GM12801 (cell line): ENCODE results near the gene TMEM63C.

Experiments used
- CTCF ChIP-seq: IDR thresholded peaks from one replicate; pipeline ENCODE4 v1.5.1; 2011; ENCODE audit warnings: control low read depth; ENCODE audit not compliant: insufficient read length; ENCODE audit errors: extremely low read depth

TMEM63C gene

GRCh38 chr14:77189479-77189878 is 7.9 kb downstream of the TMEM63C start:
- TF ChIP-seq CTCF: no peak

- no peak for TF ChIP-seq CTCF
These were observed 9.4 kb downstream of the TMEM63C start for GRCh38 chr14:77190977-77191376.

- TF ChIP-seq CTCF: no peak
These were observed 13.1 kb downstream of the TMEM63C start for GRCh38 chr14:77194706-77195105.

GRCh38 chr14:77195766-77196165 is 14.2 kb downstream of the TMEM63C start:
- TF ChIP-seq CTCF: no peak

GRCh38 chr14:77197988-77198387 is 16.4 kb downstream of the TMEM63C start:
- no peak for TF ChIP-seq CTCF

- no peak for TF ChIP-seq CTCF
These were observed 17.0 kb downstream of the TMEM63C start for GRCh38 chr14:77198561-77198960.

GRCh38 chr14:77199590-77199989 is 18.0 kb downstream of the TMEM63C start:
- TF ChIP-seq CTCF: no peak
